Neural progenitor cell (in vitro differentiated cells): Measurements from ENCODE around the gene STK39. TPM values are rescaled to one million over a fixed set of nuclear protein-coding genes. Genes with fewer than 3 reads are reported as not detected.

Experiments used
- DNase-seq: peaks from one replicate; pipeline ENCODE4 v3.0.0-alpha.2; 2016; ENCODE audit warnings: low spot score
- H2AFZ ChIP-seq: fragments of 200-600 bp; sonication (generic); replicated peaks from 2 replicates; pipeline ENCODE4 v1.6.1; 2016; ENCODE audit warnings: antibody characterized with exemption
- H3F3A ChIP-seq: fragments of 200-600 bp; sonication (generic); 2 replicates; pipeline ENCODE4 v1.6.1; 2016; ENCODE audit warnings: antibody characterized with exemption, low read depth
- H3K27ac ChIP-seq: fragments of 200-600 bp; sonication (generic); 2 replicates; pipeline ENCODE4 v1.5.1; 2016; ENCODE audit warnings: mild to moderate bottlenecking
- H3K27me3 ChIP-seq: fragments of 200-600 bp; sonication (generic); 2 replicates; pipeline ENCODE4 v1.6.1; 2016; ENCODE audit warnings: mild to moderate bottlenecking, moderate library complexity
- H3K36me3 ChIP-seq: fragments of 200-600 bp; sonication (generic); 2 replicates; pipeline ENCODE4 v1.5.1; 2016
- H3K4me1 ChIP-seq: fragments of 200-600 bp; sonication (generic); 2 replicates; pipeline ENCODE4 v1.6.1; 2016; ENCODE audit warnings: mixed run types
- H3K4me2 ChIP-seq: fragments of 200-600 bp; sonication (generic); 2 replicates; pipeline ENCODE4 v1.6.1; 2016
- H3K4me3 ChIP-seq: fragments of 200-600 bp; sonication (generic); 2 replicates; pipeline ENCODE4 v1.5.1; 2016
- H3K79me2 ChIP-seq: fragments of 200-600 bp; sonication (generic); 2 replicates; pipeline ENCODE4 v1.6.1; 2016; ENCODE audit warnings: low read depth
- H3K9ac ChIP-seq: fragments of 200-600 bp; sonication (generic); 2 replicates; pipeline ENCODE4 v1.6.1; 2016
- H3K9me3 ChIP-seq: fragments of 200-600 bp; sonication (generic); 2 replicates; pipeline ENCODE4 v1.5.1; 2016; ENCODE audit warnings: low read depth
- H4K20me1 ChIP-seq: fragments of 200-600 bp; sonication (generic); 2 replicates; pipeline ENCODE4 v1.6.1; 2016; ENCODE audit warnings: low read depth
- H3K27ac Mint-ChIP-seq: 3 replicates; pipeline ENCODE4 v1.8.0; 2021; ENCODE audit warnings: mixed read lengths
- H3K27me3 Mint-ChIP-seq: 2 replicates; pipeline ENCODE4 v1.8.0; 2022; ENCODE audit warnings: low read depth, mild to moderate bottlenecking, inconsistent platforms, moderate library complexity, mixed read lengths; ENCODE audit not compliant: insufficient read depth
- H3K36me3 Mint-ChIP-seq: 3 replicates; pipeline ENCODE4 v1.8.0; 2021; ENCODE audit warnings: mixed read lengths
- H3K4me1 Mint-ChIP-seq: 3 replicates; pipeline ENCODE4 v1.8.0; 2021; ENCODE audit warnings: mixed read lengths
- H3K4me3 Mint-ChIP-seq: 3 replicates; pipeline ENCODE4 v1.8.0; 2021; ENCODE audit warnings: mild to moderate bottlenecking, moderate library complexity, mixed read lengths
- H3K9me3 Mint-ChIP-seq: 3 replicates; pipeline ENCODE4 v1.8.0; 2020; ENCODE audit warnings: mixed read lengths
- CTCF ChIP-seq: fragments of 200-600 bp; sonication (generic); IDR thresholded peaks from 2 replicates; pipeline ENCODE4 v1.5.1; 2017; ENCODE audit warnings: antibody characterized with exemption, mild to moderate bottlenecking
- EZH2 ChIP-seq: fragments of 200-600 bp; sonication (generic); IDR thresholded peaks from 2 replicates; pipeline ENCODE4 v1.6.1; 2017; ENCODE audit warnings: antibody characterized with exemption, mild to moderate bottlenecking, moderate library complexity
- EZH2phosphoT487 ChIP-seq: fragments of 200-600 bp; sonication (generic); IDR thresholded peaks from 2 replicates; pipeline ENCODE4 v1.6.1; 2017; ENCODE audit warnings: antibody characterized with exemption
- total RNA-seq: library from RNA; depleted of rRNA; stranded (reverse); fragments of >200 nt; gene quantifications from 2 replicates; pipeline ENCODE4 v1.2.3, GENCODE V29; 2015; ENCODE audit warnings: low replicate concordance

The STK39 gene
- total RNA-seq, 1 donor from 2014 or later, result 23.8 TPM

DNA sequence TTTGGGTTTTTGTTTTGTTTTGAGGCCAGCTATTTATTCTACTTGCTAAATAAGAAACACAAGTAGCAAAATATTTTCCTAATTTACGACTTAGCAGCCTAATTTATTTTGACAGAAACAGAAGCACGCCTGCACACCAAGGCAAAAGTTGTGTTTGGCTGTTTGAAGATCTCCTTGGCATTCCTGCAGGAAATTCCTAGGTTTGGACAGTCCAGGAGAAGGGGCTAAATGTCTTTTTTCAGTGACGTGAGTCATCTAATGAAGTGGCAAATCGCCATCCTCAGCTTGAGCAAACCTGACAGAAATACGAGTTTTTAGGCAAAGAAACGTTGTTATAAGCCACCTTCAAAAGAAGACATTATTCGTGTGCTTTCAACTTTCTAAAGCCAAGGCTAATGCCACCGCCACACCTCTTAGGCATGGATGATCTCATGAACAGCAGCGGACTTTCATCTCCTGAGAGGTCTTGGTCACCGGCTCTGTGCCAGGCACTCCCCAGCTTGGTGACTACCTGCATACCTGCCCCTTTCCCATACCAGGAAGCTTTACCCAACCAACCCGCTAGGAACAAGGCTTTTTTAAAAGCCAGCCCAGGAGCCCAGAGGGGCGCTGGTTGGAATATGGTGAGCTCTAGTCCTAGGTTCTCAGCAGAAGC lies 30.9 kb downstream of the STK39 start:
- Histone ChIP-seq H3K4me3 (no peak overlapping the region), H3K27me3 (no peaks in the 10 kb centered on the region), H3K4me1 (peaks cover 24% of the 10 kb centered on the region), H3K9ac (no peak overlapping the region), H3F3A (no peaks in the 10 kb centered on the region), H3K27ac (no peak overlapping the region), H3K4me2 (no peak overlapping the region), H3K36me3 (no peaks in the 10 kb centered on the region), H4K20me1 (no peaks in the 10 kb centered on the region), H2AFZ (no peak overlapping the region), H3K79me2 (no peaks in the 10 kb centered on the region), H3K9me3 (no peaks in the 10 kb centered on the region)
- H3K27me3 Mint-ChIP-seq, result no peaks in the 10 kb centered on the region
- no peak for TF ChIP-seq CTCF
- no peak for TF ChIP-seq EZH2
- TF ChIP-seq EZH2phosphoT487, result no peak
- H3K36me3 Mint-ChIP-seq, result peaks cover 4% of the 10 kb centered on the region
- peaks cover 3% of the 10 kb centered on the region for H3K9me3 Mint-ChIP-seq
- DNase-seq, result no peak
- peaks cover 13% of the 10 kb centered on the region for H3K4me1 Mint-ChIP-seq
- no peak overlapping the region for H3K4me3 Mint-ChIP-seq
- H3K27ac Mint-ChIP-seq, result no peak overlapping the region

DNA sequence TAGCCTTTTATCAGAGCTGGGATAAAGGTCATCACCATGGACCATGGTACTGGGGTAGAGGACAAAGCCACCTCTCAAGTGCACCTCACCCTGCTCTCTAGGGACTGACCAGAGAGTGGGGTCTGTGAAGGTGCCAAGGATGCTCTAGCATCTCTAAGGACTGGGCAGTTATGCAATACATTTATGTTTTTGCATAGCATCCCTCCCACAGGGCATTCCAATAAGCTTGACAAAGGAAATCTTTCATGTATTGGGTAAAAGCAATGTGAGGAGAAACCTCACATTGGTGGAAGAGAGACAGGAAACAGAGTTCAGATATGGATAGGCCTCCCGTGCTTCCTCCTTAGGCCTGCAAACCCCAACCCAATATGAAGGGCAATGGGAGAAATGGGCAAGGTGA lies 31.6 kb downstream of the STK39 start:
- H3K4me1 Mint-ChIP-seq, result peaks cover 8% of the 10 kb centered on the region
- peaks cover 3% of the 10 kb centered on the region for H3K9me3 Mint-ChIP-seq
- H3K9ac ChIP-seq, result no peak overlapping the region
- no peaks in the 10 kb centered on the region for H3K36me3 ChIP-seq
- H3K27me3 ChIP-seq, result no peaks in the 10 kb centered on the region
- no peaks in the 10 kb centered on the region for H3K9me3 ChIP-seq
- H3F3A ChIP-seq, result no peaks in the 10 kb centered on the region
- no peak overlapping the region for H3K27ac ChIP-seq
- peaks cover 5% of the 10 kb centered on the region for H3K36me3 Mint-ChIP-seq
- TF ChIP-seq EZH2phosphoT487, result no peak
- no peak for TF ChIP-seq EZH2
- no peak for TF ChIP-seq CTCF
- no peaks in the 10 kb centered on the region for H3K27me3 Mint-ChIP-seq
- H3K27ac Mint-ChIP-seq, result no peak overlapping the region
- H3K4me3 Mint-ChIP-seq, result no peak overlapping the region
- no peak overlapping the region for H2AFZ ChIP-seq
- H3K4me2 ChIP-seq, result no peak overlapping the region
- H3K4me1 ChIP-seq, result peaks cover 19% of the 10 kb centered on the region
- H3K79me2 ChIP-seq, result no peaks in the 10 kb centered on the region
- DNase-seq, result no peak
- no peak overlapping the region for H3K4me3 ChIP-seq
- H4K20me1 ChIP-seq, result no peaks in the 10 kb centered on the region

GRCh38 chr2:168212866-168213265 lies 34.5 kb downstream of the STK39 start:
- Histone ChIP-seq H3K27me3 (no peaks in the 10 kb centered on the region), H4K20me1 (no peaks in the 10 kb centered on the region)

More at GRCh38 chr2:168212866-168213265, 34.5 kb downstream of the STK39 start:
- Histone ChIP-seq H3K36me3 (no peaks in the 10 kb centered on the region), H3K4me2 (no peak overlapping the region), H3K4me3 (no peak overlapping the region), H2AFZ (no peak overlapping the region), H3K4me1 (peaks cover 11% of the 10 kb centered on the region), H3F3A (no peaks in the 10 kb centered on the region), H3K9ac (no peak overlapping the region), H3K79me2 (no peaks in the 10 kb centered on the region), H3K27ac (no peak overlapping the region), H3K9me3 (no peaks in the 10 kb centered on the region)
- peaks cover 2% of the 10 kb centered on the region for H3K27me3 Mint-ChIP-seq
- no peak overlapping the region for H3K27ac Mint-ChIP-seq
- peaks cover 6% of the 10 kb centered on the region for H3K9me3 Mint-ChIP-seq
- peaks cover 9% of the 10 kb centered on the region for H3K36me3 Mint-ChIP-seq
- H3K4me3 Mint-ChIP-seq, result no peak overlapping the region
- H3K4me1 Mint-ChIP-seq, result no peaks in the 10 kb centered on the region
- TF ChIP-seq EZH2phosphoT487 (no peak), CTCF (no peak), EZH2 (no peak)
- DNase-seq, result no peak
